RPMI7951 (cell line): ENCODE data around the gene ANKRD52. TPM values are rescaled to one million over a fixed set of nuclear protein-coding genes. Genes with fewer than 3 reads are reported as not detected.
"Not testable (repeated sequence)": the region's sequence is repeated elsewhere in the genome, so short reads cannot be mapped to it uniquely, and the experiment has no call there.

ENCODE experiments used
- DNase-seq: peaks from one replicate; pipeline ENCODE4 v3.0.0-alpha.2; 2012; ENCODE audit warnings: low read depth
- total RNA-seq: library from RNA; depleted of rRNA; stranded (reverse); fragments of >200 nt; shearing (Covaris generic); gene quantifications from 2 replicates; pipeline ENCODE4 v1.2.3, GENCODE V29; 2014

Gene ANKRD52
- total RNA-seq, 1 experiment from 2014 or later = 8.7 TPM

DNA sequence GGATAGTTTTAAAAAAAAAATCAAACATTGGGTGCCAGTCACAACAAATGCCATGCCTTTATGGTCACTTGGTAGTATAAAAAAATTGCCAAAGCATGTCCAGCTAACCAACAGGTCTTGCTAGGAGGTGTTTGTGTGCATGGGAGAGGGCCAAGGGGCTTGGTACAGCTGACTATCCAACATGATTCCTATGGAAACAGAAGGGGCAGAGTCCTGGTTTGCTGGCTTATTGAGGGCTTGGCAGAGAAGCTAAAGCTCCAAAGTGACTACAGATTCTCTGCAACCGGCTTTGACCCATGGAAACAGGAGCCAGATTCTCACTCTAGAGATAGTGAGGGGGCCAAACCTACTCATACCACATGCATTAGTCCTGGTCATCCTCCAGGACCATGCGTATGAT is 14.3 kb upstream of the ANKRD52 start:
- not testable (repeated sequence) for DNase-seq

DNA sequence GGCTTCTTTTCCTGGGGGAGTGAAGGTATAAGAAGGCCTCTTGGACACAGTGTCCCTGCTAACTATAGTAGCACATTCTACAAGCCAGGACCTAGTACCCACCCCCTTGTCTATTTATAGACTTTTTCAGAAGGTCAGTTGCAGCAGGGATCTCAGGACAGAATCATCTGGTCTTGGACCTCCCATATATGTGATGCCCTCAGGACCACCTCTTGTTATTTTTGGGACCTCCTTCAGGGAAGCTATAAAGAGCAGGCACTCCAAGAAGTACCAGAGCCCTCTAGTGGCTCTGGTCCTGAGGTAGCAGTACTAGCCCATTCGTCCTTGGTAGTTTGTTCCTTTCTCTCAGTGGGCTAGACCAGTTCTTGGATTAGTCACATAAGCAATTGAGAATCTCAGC is 12.8 kb upstream of the ANKRD52 start:
- peak; percentile 27 for DNase-seq

DNA sequence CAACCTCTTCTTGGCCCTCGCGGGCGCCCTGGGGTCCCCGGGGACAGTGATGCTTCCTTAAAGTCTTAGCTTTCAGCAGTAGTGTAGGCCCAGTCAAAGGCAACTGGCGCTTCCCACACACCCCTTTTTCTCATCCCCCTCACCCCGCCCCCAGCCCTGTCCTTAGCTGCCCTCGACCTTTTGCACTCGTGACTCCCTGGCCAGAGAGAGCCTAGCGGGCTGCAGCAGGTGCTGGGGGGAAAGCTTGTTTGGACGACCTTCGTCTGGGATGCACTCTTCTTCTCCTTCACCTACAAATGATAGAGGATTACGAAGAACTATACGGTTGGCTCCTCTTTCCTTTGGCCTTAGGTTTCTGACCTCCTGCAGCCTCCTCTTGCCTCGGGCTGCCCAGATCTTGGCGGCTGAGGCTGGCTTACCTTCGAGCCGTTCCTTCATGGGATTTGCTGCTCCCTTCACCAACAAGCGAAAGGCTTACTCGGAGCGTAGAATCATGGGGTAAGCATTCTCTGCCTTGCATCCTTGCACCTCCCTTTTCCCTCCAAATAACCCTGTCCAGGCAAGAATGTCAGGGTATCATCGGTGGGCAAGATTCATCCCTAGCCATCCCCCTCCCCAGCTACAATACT is 9.4 kb upstream of the ANKRD52 start:
- DNase-seq = no peak

DNA sequence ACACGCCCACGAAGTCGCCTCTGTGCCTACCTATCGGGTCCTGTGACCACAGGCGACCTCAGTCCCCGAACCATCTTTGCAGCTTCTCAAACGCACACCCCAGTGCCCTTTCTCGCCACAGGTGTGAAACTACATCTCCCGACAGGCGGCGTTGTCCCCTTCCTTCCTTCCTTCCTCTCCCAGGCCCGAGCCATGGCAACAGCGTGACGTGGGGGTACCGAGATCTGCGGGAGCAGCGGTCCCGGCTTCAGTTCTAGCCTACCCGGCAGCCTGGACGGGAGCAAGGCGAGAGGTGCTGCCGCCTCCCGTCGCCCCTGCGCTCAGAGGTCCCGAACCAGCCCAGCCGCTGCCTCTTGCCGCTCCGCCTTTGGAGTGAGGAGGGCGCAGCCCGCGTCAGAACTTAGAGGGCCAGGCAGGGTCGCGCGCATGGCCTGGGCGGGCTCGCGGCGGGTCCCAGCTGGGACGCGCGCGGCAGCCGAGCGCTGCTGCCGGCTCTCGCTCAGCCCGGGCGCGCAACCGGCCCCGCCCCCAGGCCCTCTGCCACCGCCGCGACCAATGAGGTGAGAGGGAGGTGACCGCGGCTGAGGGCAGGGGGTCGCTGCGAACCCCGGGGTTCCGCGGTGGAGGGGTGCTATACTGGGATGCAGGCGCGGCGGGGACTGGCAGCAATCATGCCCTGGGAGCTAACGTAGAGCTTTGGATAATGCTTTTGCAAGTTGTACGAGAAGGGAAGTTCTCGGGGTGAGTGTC is 8.7 kb upstream of the ANKRD52 start, which contains the start of gene COQ10A:
Gene COQ10A, plus strand, starts transcription at position 250 of the 750 bp plus-strand sequence. Its CDS starts 177 bp downstream, at position 427.
- DNase-seq = peak; percentile 77

DNA sequence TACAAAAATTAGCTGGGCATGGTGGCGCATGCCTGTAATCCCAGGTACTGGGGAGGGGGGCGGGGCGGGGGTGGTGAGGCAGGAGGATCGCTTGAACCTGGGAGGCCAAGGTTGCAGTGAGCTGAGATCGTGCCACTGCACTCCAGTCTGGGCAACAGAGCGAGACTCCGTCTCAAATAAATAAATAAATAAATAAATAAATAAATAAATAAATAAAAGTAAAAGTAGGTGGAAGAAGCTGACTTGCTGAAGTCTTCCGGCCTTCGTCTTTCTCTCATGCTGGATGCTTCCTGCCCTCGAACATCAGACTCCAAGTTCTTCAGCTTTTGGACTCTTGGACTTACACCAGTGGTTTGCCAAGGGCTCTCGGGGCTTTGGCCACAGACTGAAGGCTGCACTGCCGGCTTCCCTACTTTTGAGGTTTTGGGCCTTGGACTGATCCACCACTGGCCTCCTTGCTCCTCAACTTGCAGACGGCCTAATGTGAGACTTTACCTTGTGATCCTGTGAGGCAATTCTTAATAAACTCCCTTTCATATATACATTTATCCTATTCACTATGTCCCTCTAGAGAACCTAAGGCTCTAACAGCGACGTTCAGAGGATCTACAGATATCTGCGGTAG is 8.0 kb upstream of the ANKRD52 start:
- DNase-seq = not testable (repeated sequence)

DNA sequence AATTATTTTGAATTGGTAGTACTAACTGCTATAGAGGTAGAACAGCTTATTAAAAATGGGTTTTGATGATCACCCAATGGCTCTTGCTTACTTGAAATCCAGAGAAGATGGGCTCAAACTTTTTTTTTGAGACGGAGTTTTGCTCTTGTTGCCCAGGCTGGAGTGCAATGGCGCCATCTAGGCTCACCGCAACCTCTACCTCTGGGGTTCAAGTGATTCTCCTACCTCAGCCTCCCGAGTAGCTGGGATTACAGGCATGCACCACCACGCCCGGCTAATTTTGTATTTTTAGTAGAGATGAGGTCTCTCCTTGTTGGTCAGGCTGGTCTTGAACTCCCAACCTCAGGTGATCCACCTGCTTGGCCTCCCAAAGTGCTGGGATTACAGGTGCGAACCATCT is 4.8 kb upstream of the ANKRD52 start:
- not testable (repeated sequence) for DNase-seq

DNA sequence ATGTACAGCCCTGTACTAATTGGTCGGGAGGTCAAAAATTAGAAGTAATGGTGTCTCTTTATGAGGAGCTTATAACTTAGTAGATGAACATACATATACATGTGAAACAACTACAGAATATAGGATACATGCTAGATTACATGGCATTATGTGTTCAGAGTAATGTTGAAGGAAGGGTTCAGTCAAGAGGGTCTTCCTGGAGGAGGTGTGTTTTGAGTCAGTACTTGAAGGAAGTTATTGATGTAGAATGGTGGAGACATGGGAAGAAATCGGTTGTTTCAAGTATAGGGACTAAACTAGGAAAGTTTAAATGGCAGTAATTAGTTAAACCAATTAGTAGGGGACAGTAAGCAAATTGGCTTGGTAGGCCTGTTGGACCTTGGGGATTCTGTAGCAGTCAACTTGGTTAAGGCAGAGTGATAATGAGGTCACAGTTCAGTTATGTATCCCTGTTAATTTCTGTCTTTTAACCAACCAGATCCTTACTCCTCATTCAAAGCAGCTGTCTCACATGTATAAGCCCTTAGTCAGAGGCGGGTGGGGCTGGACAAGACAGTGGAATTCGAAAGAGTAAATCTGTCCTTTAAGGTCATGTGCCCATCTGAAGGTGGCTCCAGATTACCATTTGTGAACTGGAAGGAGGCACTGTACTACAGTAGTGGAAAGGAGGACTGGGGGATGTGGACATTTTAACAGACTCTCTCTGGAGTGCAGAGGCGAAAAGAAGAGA is 3.5 kb upstream of the ANKRD52 start:
- DNase-seq = peak; percentile 85

DNA sequence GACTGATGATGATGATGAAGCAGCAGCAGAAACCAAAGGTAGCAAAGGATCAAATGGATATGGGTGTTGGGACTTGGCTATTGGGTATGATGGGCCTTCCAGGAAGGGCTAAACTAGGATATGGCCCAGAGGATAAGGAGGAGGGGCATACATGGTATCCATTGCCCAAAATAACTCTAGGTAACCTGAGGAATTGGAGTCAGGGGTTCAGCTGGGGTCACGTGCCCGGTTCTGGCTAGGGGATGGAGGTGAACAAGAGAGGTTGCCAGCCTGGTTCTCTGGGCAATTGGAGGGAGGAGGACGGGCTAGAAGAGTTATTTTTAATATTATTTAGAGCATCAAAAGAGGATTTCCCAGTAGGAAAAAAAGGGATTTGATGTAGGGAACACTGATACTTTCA is 2.7 kb upstream of the ANKRD52 start:
- DNase-seq = no peak

DNA sequence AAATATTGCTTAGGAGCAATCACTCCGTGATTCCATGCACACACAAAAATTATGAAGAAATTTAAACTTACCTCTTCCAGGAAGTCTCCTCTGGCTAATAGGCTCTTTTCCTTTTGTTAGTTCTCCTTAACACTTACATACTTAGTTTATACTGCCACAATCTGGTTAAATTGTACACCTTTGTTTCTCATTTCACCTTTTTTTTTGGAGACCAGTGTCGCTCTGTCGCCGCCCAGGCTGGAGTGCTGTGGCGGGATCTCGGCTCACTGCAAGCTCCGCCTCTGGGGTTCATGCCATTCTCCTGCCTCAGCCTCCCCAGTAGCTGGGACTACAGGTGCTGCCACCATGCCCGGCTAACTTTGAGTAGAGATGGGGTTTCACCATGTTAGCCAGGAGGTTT is 2.2 kb upstream of the ANKRD52 start:
- DNase-seq = no peak

DNA sequence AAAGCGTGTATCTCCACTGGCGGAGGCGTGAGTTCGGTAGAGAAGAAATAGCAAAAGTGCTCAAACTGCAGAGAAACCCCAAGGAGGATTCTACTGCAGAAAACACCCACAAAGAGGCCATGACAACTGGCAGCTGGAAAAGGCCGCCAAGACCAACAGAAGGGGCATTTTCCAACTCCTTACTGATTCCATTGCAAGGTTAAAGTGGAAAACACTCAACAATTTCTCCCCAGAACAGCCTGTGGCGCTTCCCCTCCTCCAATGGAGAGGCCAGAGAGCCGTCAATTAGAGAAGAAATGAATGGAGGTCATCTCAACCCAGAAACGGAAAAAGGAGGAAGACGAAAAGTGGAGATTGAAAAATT is 618 bp upstream of the ANKRD52 start:
- DNase-seq = no peak

DNA sequence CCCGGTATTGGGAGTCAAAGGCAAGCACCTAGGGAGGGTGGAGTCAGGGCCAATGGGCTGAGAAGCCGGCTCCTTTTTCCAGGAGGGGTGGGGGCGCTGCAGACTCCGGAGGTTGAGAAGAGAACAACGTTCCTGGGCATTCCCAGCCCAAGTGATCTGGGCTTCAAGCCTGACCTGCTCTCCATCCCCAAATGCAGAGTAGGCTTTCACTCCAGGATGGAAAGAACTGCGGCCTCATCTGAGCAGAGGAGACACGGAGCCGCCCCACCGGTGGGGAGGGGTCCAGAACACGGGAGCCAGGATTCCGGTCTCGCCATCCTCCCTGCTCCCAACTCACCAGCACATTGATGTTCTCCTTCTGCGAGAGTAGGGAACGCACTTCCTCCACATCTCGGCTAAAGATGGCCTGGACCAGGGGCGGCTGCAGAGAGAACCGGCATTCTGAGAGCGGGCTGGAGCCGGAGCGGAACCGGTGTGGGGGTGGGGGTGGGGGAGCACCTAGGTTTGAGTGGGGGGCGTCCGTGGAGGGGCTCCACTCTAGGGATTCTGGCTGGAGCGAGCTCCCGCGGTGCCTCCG is 605 bp downstream of the ANKRD52 start:
- no peak for DNase-seq

DNA sequence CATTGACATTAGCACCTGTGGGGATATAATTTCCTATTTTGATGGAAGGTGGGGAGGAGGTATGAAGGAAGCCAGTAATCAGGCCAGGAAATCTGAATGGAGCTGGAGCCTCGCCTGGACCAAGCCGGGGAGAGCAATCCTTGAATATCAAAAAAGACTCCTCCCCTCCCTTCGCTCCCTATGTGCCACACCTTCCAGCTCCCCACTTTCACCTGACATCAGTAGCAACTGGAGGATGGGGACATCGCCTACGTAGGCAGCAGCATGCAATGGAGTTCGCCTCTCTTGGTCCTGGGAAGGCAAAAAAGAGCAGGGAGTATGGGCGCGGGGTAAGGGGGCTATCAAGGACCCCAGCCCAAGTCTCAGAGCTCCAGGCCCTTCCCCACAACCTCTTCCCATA is 1.1 kb downstream of the ANKRD52 start:
- DNase-seq = no peak

DNA sequence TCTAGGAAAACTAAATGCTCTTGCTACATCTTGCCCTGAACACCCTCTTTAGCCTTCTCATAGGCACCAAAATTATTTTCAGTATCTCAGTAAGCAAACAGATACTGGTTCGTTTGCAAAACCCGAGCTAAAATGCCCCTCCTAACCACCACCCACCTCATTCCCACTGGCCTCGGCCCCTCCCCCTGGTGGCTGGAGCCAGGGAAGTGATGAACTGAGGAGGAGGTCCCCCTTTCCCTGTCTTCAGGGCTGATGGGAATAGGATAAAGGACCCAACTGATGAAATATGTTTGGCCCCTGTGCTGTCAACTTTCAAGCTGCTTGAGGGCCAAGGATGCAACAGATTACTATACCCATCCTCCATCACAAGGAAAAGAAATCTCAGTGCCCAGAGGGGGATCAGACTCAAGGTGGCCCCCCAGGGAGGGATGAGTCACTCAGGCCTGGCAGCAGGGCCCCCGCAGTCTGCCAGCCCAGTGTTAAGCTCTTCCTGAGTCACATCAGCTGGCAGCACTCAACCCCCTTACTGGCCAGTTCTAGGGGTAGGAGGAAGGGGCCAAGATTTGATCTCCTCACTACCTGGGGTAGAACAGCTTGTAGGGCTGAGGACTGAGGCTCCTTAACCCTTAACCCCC is 1.7 kb downstream of the ANKRD52 start:
- DNase-seq = peak; percentile 75

DNA sequence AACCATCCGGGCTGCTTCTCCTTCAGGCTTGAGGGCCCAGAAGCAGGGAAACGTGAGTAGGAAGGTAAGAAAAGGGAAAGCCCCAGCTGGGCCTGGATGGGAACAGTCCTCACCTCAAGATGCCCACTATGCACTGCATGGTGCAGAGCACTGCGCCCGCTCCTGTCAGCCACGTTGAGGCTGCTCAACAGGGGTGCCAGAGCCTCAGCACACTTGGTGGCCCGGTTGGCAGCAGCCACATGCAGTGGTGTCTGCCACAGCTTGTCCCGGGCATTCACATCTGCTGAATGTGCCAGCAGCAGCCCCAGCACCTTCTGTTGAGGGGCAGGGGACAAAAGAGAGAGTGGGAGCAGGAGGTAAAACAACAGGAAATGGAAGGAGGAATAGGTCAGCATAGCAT is 2.5 kb downstream of the ANKRD52 start:
- DNase-seq = no peak

DNA sequence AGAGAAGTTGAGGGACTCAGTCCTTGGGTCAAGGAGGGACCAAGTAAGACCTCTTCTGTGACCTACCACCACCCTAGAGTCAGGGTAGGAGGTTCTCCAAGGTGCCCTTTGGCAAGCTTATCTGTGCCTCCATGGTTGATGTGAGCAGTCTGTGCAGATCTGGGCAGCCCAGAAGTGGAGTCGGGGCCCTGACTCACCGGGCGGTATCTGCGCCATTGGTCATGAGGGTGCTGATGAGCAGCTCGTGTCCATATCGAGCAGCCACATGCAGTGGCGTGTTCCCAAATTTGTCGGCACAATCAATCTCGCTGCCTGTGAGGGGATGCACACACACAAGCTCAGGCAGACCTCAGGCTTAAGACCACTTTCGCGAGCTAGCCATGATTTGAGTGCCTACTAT is 5.1 kb downstream of the ANKRD52 start:
- no peak for DNase-seq

DNA sequence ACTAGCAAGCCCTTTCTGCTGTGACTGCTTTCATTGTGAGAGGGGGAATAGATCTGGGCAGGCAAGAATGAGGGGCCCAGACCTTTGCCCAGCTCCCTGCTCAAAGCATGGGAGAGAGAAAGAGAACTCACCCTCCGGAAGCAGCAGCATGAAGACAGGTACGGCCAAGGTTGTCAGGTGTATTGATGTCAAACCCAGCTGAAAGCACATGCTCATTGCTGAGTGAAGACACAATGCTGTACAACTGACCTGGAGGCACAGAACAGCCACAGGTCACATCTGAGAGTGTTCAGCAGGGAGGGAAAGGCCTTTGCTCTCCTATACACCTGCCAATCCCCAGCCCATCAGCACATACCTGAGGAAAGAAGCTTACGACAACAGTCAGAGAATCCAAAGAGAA is 5.5 kb downstream of the ANKRD52 start:
- DNase-seq = no peak

DNA sequence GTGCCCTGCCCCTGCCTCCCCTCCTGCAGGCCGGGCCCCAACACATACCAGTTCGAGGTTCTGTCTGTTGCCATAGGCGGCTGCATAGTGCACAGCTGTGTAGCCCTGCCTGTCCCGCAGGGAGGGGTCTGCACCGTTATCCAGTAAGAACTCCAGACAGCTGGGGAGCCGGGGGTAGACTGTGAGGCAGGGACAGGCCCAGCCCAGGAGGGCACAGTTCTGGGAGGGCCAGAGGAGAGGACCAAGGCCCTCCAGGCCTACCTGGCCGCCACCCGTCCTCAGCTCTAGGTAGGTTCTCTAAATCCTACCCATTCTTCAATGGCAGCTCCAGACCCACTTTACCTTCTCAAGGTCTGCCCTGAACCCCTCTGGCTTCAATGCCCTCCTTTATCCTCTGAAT is 9.5 kb downstream of the ANKRD52 start:
- DNase-seq = no peak

DNA sequence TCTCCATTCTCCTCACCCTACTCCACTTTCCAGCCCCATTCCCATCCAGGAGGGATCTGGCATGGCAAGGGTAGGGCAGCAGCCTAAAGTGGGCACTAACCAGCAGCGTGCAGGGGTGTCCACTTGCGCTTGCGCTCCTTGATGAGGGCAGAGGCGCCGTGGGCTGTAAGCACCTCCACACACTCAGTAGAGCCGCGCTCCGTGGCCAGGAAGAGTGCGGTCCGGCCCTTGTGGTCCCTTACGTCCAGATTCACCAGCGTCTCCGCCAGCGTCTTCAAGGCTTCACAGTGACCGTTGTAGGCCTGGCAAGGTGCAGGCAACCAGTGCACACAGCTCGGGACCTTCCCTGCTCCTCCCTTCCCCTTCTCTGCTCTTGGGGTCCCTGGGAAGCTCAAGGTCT is 10.3 kb downstream of the ANKRD52 start:
- DNase-seq = no peak

DNA sequence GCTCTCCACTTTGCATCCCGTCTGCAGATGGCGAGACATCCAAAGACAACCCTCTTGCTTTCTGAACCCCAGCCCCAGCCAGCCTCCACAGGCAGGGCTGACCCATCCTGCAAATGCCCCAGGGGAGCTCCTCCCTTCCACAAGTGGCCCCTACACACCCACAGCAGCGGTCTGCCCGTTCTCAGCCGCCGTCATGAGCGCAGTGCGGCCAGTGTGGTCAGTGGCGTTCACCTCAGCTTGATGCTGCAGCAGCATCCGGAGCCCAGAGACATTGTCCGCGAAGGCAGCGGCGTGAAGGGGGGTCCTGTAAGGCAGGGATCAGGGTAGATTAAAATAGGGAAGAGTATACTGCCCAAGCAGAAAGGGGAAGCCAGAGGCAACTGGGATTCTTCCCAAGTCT is 13.7 kb downstream of the ANKRD52 start:
- no peak for DNase-seq

DNA sequence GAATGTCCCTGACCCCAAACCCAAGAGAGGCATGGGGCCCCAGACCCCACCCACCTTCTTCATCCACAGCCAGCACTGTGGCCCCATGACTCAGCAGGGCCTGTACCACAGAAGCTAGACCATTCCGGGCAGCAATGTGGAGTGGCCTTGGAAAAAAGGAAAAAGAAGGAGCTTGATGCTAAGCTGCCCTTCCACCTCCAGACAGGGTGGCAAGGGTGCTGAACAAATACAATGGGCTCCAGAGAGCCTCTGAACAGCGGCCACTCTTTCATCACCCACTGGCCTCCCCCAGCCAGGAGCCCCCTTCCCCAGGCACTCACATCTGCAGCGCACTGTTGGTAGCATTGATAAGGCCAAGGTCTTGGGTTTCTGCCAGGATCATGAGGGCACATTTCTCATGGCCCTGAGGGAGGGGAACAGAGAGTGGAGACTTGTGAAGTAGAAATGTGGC is 14.4 kb downstream of the ANKRD52 start:
- DNase-seq = no peak

DNA sequence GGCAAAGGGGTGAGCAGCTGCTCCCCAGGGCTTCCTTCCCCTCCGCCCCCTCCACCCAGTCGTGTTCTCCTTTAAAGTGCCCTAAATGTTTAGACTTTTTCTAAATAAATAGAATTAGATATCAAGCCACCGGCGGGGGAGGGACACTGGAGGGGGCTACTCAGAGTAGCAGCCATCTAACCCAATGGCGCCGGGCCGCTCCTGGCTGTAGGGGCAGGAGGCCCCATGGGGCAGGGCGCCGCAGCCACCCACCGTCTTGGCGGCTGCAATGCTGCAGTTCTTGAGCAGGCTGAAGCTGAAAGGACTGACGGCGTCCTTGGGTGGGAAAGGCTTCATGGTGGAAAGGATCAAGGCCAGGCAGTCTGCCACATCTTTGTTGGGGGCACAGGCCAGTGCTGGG is 15.2 kb downstream of the ANKRD52 start:
- DNase-seq = no peak
